ENCODE data around the gene CTSL. TPM values are rescaled to one million over a fixed set of nuclear protein-coding genes. Genes with fewer than 3 reads are reported as not detected.

CTSL gene
- polyA plus RNA-seq, 2 of the 4 experiments (the other 2 are of a cell fraction) = 725 to 902 TPM

GRCh38 chr9:87729246-87729645 lies 3.3 kb downstream of the CTSL start:
- Histone ChIP-seq H3K4me3 (peak overlapping the region; percentile 80), H3K4me2 (peak overlapping the region; percentile 85), H3K27ac (peak overlapping the region in 1 of 2 experiments; percentile 24; a peak in 1 of 6 replicates), H3K9me3 (no peaks in the 10 kb centered on the region), H3K4me1 (peaks cover 47% of the 10 kb centered on the region)
- ChIA-PET CTCF (interaction anchor here (0.7 to 6.6 kb wide), 6 partner anchors 14 to 1406 kb away, joined by 3 to 57 read pairs (median 4); no protein-coding TSS in a partner anchor), POLR2A (no interaction called here)
- FAIRE-seq (no peak), ATAC-seq (no peak), DNase-seq (ENCODE audit: low read depth in 1 of 2, low spot score in 1 of 2) (no peak)
- no peak for TF ChIP-seq PBX3 (IDR thresholded peaks at IDR 0.05)
- no peak for TF ChIP-seq CHD4 (IDR thresholded peaks at IDR 0.05; ENCODE audit: borderline replicate concordance)
- TF ChIP-seq EHF (CRISPR knock-in tag; IDR thresholded peaks at IDR 0.05) = no peak
- no peak for TF ChIP-seq NPAS2 (CRISPR knock-in tag; IDR thresholded peaks at IDR 0.05; ENCODE audit: borderline replicate concordance)
- TF ChIP-seq HMGXB4 (CRISPR knock-in tag; IDR thresholded peaks at IDR 0.05; ENCODE audit: borderline replicate concordance) = no peak
- no peak for TF ChIP-seq HDAC2 (IDR thresholded peaks at IDR 0.05)
- no peak for TF ChIP-seq HEYL (CRISPR knock-in tag; IDR thresholded peaks at IDR 0.05)
- no peak for TF ChIP-seq CHD2 (IDR thresholded peaks at IDR 0.05; ENCODE audit: low read length, partially characterized antibody)
- no peak for TF ChIP-seq TFCP2L1 (CRISPR knock-in tag; IDR thresholded peaks at IDR 0.05)
- TF ChIP-seq MAFK (IDR thresholded peaks at IDR 0.05; ENCODE audit: partially characterized antibody) = no peak
- TF ChIP-seq RARB (CRISPR knock-in tag; IDR thresholded peaks at IDR 0.05) = no peak
- no peak for TF ChIP-seq HOXB5 (CRISPR knock-in tag; IDR thresholded peaks at IDR 0.05)
- TF ChIP-seq ATOH8 (CRISPR knock-in tag; IDR thresholded peaks at IDR 0.05; ENCODE audit: low read depth) = no peak
- no peak for TF ChIP-seq HOXA7 (CRISPR knock-in tag; IDR thresholded peaks at IDR 0.05)
- TF ChIP-seq POLR2AphosphoS2 (conservative IDR thresholded peaks at IDR 0.05; ENCODE audit: low read length) = no peak
- no peak for TF ChIP-seq MAX (IDR thresholded peaks at IDR 0.05)
- 83% methylated on average over 2 of the region's 2 CpGs for WGBS (ENCODE audit: missing lambda C conversion rate)

- POLR2A ChIA-PET = interaction anchor here (1.7 kb wide), 1 partner anchor 62 kb away, joined by 9 read pairs; no protein-coding TSS in a partner anchor
- TF ChIP-seq POLR2AphosphoS2 (conservative IDR thresholded peaks at IDR 0.05; ENCODE audit: low read length) (0 out of 2 replicates have a peak, but pooled peaks have one; percentile 3), RARB (CRISPR knock-in tag; IDR thresholded peaks at IDR 0.05) (no peak)
- H3K4me1 ChIP-seq = peaks cover 39% of the 10 kb centered on the region
- no peaks in the 10 kb centered on the region for H3K9me3 ChIP-seq
- H3K4me2 ChIP-seq = no peak overlapping the region
- H3K27ac ChIP-seq = no peak overlapping the region
- H3K4me3 ChIP-seq = no peak overlapping the region
- DNase-seq (ENCODE audit: low read depth in 1 of 2, low spot score in 1 of 2) (no peak), FAIRE-seq (no peak), ATAC-seq (no peak)
- CTCF ChIA-PET = interaction anchor here (1.6 kb wide), 1 partner anchor 47 kb away, joined by 7 read pairs; no protein-coding TSS in a partner anchor
- WGBS (ENCODE audit: missing lambda C conversion rate) = 81% methylated on average over 2 of the region's 2 CpGs
Observed at GRCh38 chr9:87731321-87731720, 5.4 kb downstream of the CTSL start.

GRCh38 chr9:87732344-87732743 lies 6.4 kb downstream of the CTSL start:
- H3K4me1 ChIP-seq = peaks cover 36% of the 10 kb centered on the region
- H3K4me3 ChIP-seq = no peak overlapping the region
- CTCF ChIA-PET = interaction anchor here (0.7 to 1.6 kb wide), 3 partner anchors 9 to 48 kb away, joined by 3 to 7 read pairs (median 3); no protein-coding TSS in a partner anchor
- ATAC-seq = peak; percentile 7 to 36; a peak in 3 of 6 replicates
- POLR2A ChIA-PET = interaction anchor here (1.7 kb wide), 1 partner anchor 61 kb away, joined by 9 read pairs; no protein-coding TSS in a partner anchor
- WGBS (ENCODE audit: missing lambda C conversion rate) = 60% methylated on average over 1 of the region's 1 CpG
- no peak for FAIRE-seq
- no peak for DNase-seq (ENCODE audit: low read depth in 1 of 2, low spot score in 1 of 2)
- H3K27ac ChIP-seq = no peak overlapping the region
- no peaks in the 10 kb centered on the region for H3K9me3 ChIP-seq
- no peak overlapping the region for H3K4me2 ChIP-seq
- TF ChIP-seq TFCP2L1 (CRISPR knock-in tag; IDR thresholded peaks at IDR 0.05) = peak; percentile 83
- peak in 1 of 2 experiments; percentile 44; a peak in 1 of 5 replicates for TF ChIP-seq JUN (IDR thresholded peaks at IDR 0.05)
- TF ChIP-seq TP53 (CRISPR knock-in tag; IDR thresholded peaks at IDR 0.05) = peak; percentile 17; the same call in 1 of the 2 replicates
- peak; percentile 70 for TF ChIP-seq HOXA7 (CRISPR knock-in tag; IDR thresholded peaks at IDR 0.05)
- no peak for TF ChIP-seq POLR2AphosphoS2 (conservative IDR thresholded peaks at IDR 0.05; ENCODE audit: low read length)
- TF ChIP-seq RARB (CRISPR knock-in tag; IDR thresholded peaks at IDR 0.05) = peak; percentile 80; the same call in 1 of the 2 replicates
- no peak for TF ChIP-seq CBX2 (IDR thresholded peaks at IDR 0.05; ENCODE audit: borderline replicate concordance, low read depth)
